HT1080 (cell line): Measurements from ENCODE around the gene SLCO2A1. TPM values are rescaled to one million over a fixed set of nuclear protein-coding genes. Genes with fewer than 3 reads are reported as not detected.
"Not testable (repeated sequence)": the region's sequence is repeated elsewhere in the genome, so short reads cannot be mapped to it uniquely, and the experiment has no call there.

ENCODE experiments used
- DNase-seq: peaks from one replicate; pipeline ENCODE4 v3.0.0-alpha.2; 2015; ENCODE audit warnings: low read depth
- polyA plus RNA-seq, 2 experiments: library from polyadenylated mRNA; depleted of rRNA; stranded (reverse); fragments of >200 nt; gene quantifications; 2 replicates each; pipeline ENCODE4 v1.2.3, GENCODE V29; 2015
- total RNA-seq: library from RNA; depleted of rRNA; stranded (reverse); fragments of >200 nt; shearing (Covaris generic); gene quantifications from 2 replicates; pipeline ENCODE4 v1.2.3, GENCODE V29; 2014; rRNA removed

Gene SLCO2A1
- total RNA-seq, result 0.02 TPM in 1 of 2 replicates, not detected in the other
- 0.12 and 0.23 TPM in 2 replicates for polyA plus RNA-seq (2015; cell fraction: cytosol; rRNA removed)
- polyA plus RNA-seq (2015; cell fraction: nucleus; rRNA removed), result 0.30 and 0.32 TPM in 2 replicates

GRCh38 chr3:134029734-134030378 lies at the start of gene SLCO2A1:
Gene SLCO2A1, minus strand, starts transcription at chr3:134029925. Its CDS starts 123 bp downstream, at chr3:134029802.
- DNase-seq, result no peak

GRCh38 chr3:134079111-134079547 lies 49.4 kb upstream of the SLCO2A1 start:
- no peak for DNase-seq

- DNase-seq, result no peak
Measured at GRCh38 chr3:134078169-134078831, 48.6 kb upstream of the SLCO2A1 start.

GRCh38 chr3:134077649-134078161 lies 48.0 kb upstream of the SLCO2A1 start:
- no peak for DNase-seq

GRCh38 chr3:134076851-134077250 lies 47.1 kb upstream of the SLCO2A1 start:
- no peak for DNase-seq

GRCh38 chr3:134075846-134076245 lies 46.1 kb upstream of the SLCO2A1 start:
- DNase-seq, result no peak

GRCh38 chr3:134075568-134075825 lies 45.8 kb upstream of the SLCO2A1 start:
- DNase-seq, result no peak

- no peak for DNase-seq
Measured at GRCh38 chr3:134074790-134075567, 45.3 kb upstream of the SLCO2A1 start.

GRCh38 chr3:134074001-134074789 lies 44.5 kb upstream of the SLCO2A1 start:
- no peak for DNase-seq

- no peak for DNase-seq
Measured at GRCh38 chr3:134073583-134073945, 43.8 kb upstream of the SLCO2A1 start.

GRCh38 chr3:134072881-134073582 lies 43.3 kb upstream of the SLCO2A1 start:
- DNase-seq, result no peak

GRCh38 chr3:134070281-134070680 lies 40.6 kb upstream of the SLCO2A1 start:
- DNase-seq, result not testable (repeated sequence)

GRCh38 chr3:134068429-134068828 lies 38.7 kb upstream of the SLCO2A1 start:
- no peak for DNase-seq

- no peak for DNase-seq
Measured at GRCh38 chr3:134067531-134068161, 37.9 kb upstream of the SLCO2A1 start.

GRCh38 chr3:134066651-134067530 lies 37.2 kb upstream of the SLCO2A1 start:
- peak; percentile 51 for DNase-seq

GRCh38 chr3:134066158-134066541 lies 36.4 kb upstream of the SLCO2A1 start:
- no peak for DNase-seq

GRCh38 chr3:134065252-134066157 lies 35.8 kb upstream of the SLCO2A1 start:
- DNase-seq, result no peak

- DNase-seq, result no peak
Measured at GRCh38 chr3:134064081-134064480, 34.4 kb upstream of the SLCO2A1 start.
